ENCODE measurements around the gene SCYL1. TPM values are rescaled to one million over a fixed set of nuclear protein-coding genes. Genes with fewer than 3 reads are reported as not detected.
A peak's percentile ranks its signal among the peaks of the same experiment; 100 is the strongest.

Gene SCYL1
- total RNA-seq, 1 donor from 2014 or later = 49.5 TPM

DNA sequence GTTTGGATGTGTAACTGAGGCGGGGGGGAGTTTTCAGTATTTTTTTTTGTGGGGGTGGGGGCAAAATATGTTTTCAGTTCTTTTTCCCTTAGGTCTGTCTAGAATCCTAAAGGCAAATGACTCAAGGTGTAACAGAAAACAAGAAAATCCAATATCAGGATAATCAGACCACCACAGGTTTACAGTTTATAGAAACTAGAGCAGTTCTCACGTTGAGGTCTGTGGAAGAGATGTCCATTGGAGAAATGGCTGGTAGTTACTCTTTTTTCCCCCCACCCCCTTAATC is 23.8 kb upstream of the SCYL1 start:
- peak overlapping the region; percentile 50 for H3K4me3 ChIP-seq (ENCODE audit: low read depth, low read length)
- peaks cover 13% of the 10 kb centered on the region for H3K36me3 ChIP-seq (ENCODE audit: control insufficient read depth, insufficient read depth, low read length)
- FAIRE-seq (no peak), DNase-seq (ENCODE audit: low read depth) (no peak)
- TF ChIP-seq, protein P1, sequence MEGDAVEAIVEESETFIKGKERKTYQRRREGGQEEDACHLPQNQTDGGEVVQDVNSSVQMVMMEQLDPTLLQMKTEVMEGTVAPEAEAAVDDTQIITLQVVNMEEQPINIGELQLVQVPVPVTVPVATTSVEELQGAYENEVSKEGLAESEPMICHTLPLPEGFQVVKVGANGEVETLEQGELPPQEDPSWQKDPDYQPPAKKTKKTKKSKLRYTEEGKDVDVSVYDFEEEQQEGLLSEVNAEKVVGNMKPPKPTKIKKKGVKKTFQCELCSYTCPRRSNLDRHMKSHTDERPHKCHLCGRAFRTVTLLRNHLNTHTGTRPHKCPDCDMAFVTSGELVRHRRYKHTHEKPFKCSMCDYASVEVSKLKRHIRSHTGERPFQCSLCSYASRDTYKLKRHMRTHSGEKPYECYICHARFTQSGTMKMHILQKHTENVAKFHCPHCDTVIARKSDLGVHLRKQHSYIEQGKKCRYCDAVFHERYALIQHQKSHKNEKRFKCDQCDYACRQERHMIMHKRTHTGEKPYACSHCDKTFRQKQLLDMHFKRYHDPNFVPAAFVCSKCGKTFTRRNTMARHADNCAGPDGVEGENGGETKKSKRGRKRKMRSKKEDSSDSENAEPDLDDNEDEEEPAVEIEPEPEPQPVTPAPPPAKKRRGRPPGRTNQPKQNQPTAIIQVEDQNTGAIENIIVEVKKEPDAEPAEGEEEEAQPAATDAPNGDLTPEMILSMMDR (IDR thresholded peaks at IDR 0.05; ENCODE audit: insufficient read depth, low read length, severe bottlenecking) = no peak
- H3K27me3 ChIP-seq (ENCODE audit: control insufficient read depth, insufficient read depth, low read length) = no peaks in the 10 kb centered on the region

- Histone ChIP-seq H3K4me3 (ENCODE audit: low read depth, low read length) (peak overlapping the region; percentile 50), H3K27me3 (ENCODE audit: control insufficient read depth, insufficient read depth, low read length) (no peaks in the 10 kb centered on the region), H3K36me3 (ENCODE audit: control insufficient read depth, insufficient read depth, low read length) (peaks cover 13% of the 10 kb centered on the region)
- TF ChIP-seq, protein P1 (IDR thresholded peaks at IDR 0.05; ENCODE audit: insufficient read depth, low read length, severe bottlenecking) = no peak
- DNase-seq (ENCODE audit: low read depth) (no peak), FAIRE-seq (no peak)
Observed at GRCh38 chr11:65501472-65502273, 23.2 kb upstream of the SCYL1 start.

- TF ChIP-seq, protein P1 (IDR thresholded peaks at IDR 0.05; ENCODE audit: insufficient read depth, low read length, severe bottlenecking) = no peak
- DNase-seq (ENCODE audit: low read depth) (peak; percentile 19), FAIRE-seq (no peak)
- Histone ChIP-seq H3K27me3 (ENCODE audit: control insufficient read depth, insufficient read depth, low read length) (no peaks in the 10 kb centered on the region), H3K36me3 (ENCODE audit: control insufficient read depth, insufficient read depth, low read length) (peaks cover 13% of the 10 kb centered on the region), H3K4me3 (ENCODE audit: low read depth, low read length) (peak overlapping the region; percentile 50)
Observed at GRCh38 chr11:65502274-65502554, 22.7 kb upstream of the SCYL1 start.

GRCh38 chr11:65502555-65503367 is 22.1 kb upstream of the SCYL1 start:
- TF ChIP-seq, protein P1 (IDR thresholded peaks at IDR 0.05; ENCODE audit: insufficient read depth, low read length, severe bottlenecking) = no peak
- FAIRE-seq = no peak
- DNase-seq (ENCODE audit: low read depth) = peak; percentile 30
- H3K27me3 ChIP-seq (ENCODE audit: control insufficient read depth, insufficient read depth, low read length) = no peaks in the 10 kb centered on the region
- H3K36me3 ChIP-seq (ENCODE audit: control insufficient read depth, insufficient read depth, low read length) = peaks cover 13% of the 10 kb centered on the region
- H3K4me3 ChIP-seq (ENCODE audit: low read depth, low read length) = peak overlapping the region; percentile 50

DNA sequence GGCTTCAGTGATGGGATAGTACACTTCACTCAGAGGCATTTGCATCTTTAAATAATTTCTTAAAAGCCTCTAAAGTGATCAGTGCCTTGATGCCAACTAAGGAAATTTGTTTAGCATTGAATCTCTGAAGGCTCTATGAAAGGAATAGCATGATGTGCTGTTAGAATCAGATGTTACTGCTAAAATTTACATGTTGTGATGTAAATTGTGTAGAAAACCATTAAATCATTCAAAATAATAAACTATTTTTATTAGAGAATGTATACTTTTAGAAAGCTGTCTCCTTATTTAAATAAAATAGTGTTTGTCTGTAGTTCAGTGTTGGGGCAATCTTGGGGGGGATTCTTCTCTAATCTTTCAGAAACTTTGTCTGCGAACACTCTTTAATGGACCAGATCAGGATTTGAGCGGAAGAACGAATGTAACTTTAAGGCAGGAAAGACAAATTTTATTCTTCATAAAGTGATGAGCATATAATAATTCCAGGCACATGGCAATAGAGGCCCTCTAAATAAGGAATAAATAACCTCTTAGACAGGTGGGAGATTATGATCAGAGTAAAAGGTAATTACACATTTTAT is 21.4 kb upstream of the SCYL1 start:
- H3K36me3 ChIP-seq (ENCODE audit: control insufficient read depth, insufficient read depth, low read length) = peaks cover 13% of the 10 kb centered on the region
- no peak for FAIRE-seq
- DNase-seq (ENCODE audit: low read depth) = peak; percentile 12
- TF ChIP-seq, protein P1 (IDR thresholded peaks at IDR 0.05; ENCODE audit: insufficient read depth, low read length, severe bottlenecking) = no peak
- no peaks in the 10 kb centered on the region for H3K27me3 ChIP-seq (ENCODE audit: control insufficient read depth, insufficient read depth, low read length)
- H3K4me3 ChIP-seq (ENCODE audit: low read depth, low read length) = peak overlapping the region; percentile 50
